Common myeloid progenitor, CD34-positive (primary cell): ENCODE results near the gene SCTR.

ENCODE experiments used
- CTCF ChIA-PET: fragments of 350-600 bp; sonication (Branson Sonifier 250); formaldehyde crosslinking; loops from one replicate; lab custom pipeline; 2021; ENCODE audit warnings: antibody characterized with exemption; lab: Charles Lee
- POLR2A ChIA-PET: fragments of 350-600 bp; sonication (Branson Sonifier 250); formaldehyde crosslinking; loops from one replicate; lab custom pipeline; 2021; ENCODE audit warnings: antibody characterized with exemption; lab: Charles Lee
- DNase-seq, 3 donors: peaks; one replicate each; pipeline versions ENCODE4 v3.0.0 to v3.0.0-alpha.2; 2013
- H3K27ac ChIP-seq, 2 experiments: 1 replicate in 1 of 2; 2 replicates in 1 of 2; pipeline ENCODE4 v1.7.0; 2013; ENCODE audit warnings: inconsistent platforms in 2 of 2, low read length in 2 of 2, mild to moderate bottlenecking in 2 of 2, low read depth in 1 of 2, moderate library complexity in 1 of 2; ENCODE audit not compliant: severe bottlenecking in 2 of 2, insufficient read depth in 1 of 2, poor library complexity in 1 of 2
- H3K27me3 ChIP-seq, 5 experiments: replicated peaks in 2 of 5; 1 replicate in 3 of 5; 2 replicates in 2 of 5; pipeline versions ENCODE4 v1.6.1 to v1.7.0; 2013; ENCODE audit warnings: low read length in 4 of 5, mild to moderate bottlenecking in 2 of 5, moderate library complexity in 2 of 5, inconsistent platforms in 1 of 5; ENCODE audit not compliant: insufficient read depth in 5 of 5, control insufficient read depth in 4 of 5
- H3K36me3 ChIP-seq, 4 experiments: 1 replicate in 2 of 4; 2 replicates in 2 of 4; pipeline versions ENCODE4 v1.6.1 to v1.7.0; 2013; ENCODE audit warnings: low read length in 3 of 4, control low read depth in 1 of 4, mild to moderate bottlenecking in 1 of 4; ENCODE audit not compliant: control insufficient read depth in 4 of 4, insufficient read depth in 4 of 4
- H3K4me1 ChIP-seq, 4 experiments: 1 replicate in 3 of 4; 2 replicates in 1 of 4; pipeline versions ENCODE4 v1.6.1 to v1.7.1; 2013; ENCODE audit warnings: low read length in 3 of 4, mild to moderate bottlenecking in 3 of 4, control low read depth in 1 of 4, inconsistent platforms in 1 of 4, moderate library complexity in 1 of 4; ENCODE audit not compliant: control insufficient read depth in 4 of 4, insufficient read depth in 4 of 4; ENCODE audit errors: control extremely low read depth in 1 of 4
- H3K4me3 ChIP-seq, 7 experiments: 1 replicate in 4 of 7; 2 replicates in 3 of 7; pipeline versions ENCODE4 v1.5.1 to v1.7.0; 2013; ENCODE audit warnings: mild to moderate bottlenecking in 7 of 7, low read length in 6 of 7, moderate library complexity in 6 of 7, inconsistent platforms in 2 of 7, low read depth in 2 of 7, control low read depth in 1 of 7; ENCODE audit not compliant: insufficient read depth in 4 of 7, control insufficient read depth in 1 of 7; ENCODE audit errors: extremely low read depth in 1 of 7
- H3K9me3 ChIP-seq, 5 experiments: 1 replicate in 4 of 5; 2 replicates in 1 of 5; pipeline versions ENCODE4 v1.6.1 to v1.7.1; 2013; ENCODE audit warnings: low read length in 4 of 5, mild to moderate bottlenecking in 2 of 5, inconsistent platforms in 1 of 5, low read depth in 1 of 5, moderate library complexity in 1 of 5; ENCODE audit not compliant: control insufficient read depth in 4 of 5, insufficient read depth in 2 of 5; ENCODE audit errors: control extremely low read depth in 1 of 5
- WGBS: methylation state at CpG from one replicate; pipeline ENCODE4 v1.1.5; 2013; ENCODE audit not compliant: insufficient coverage; 5-methylcytosine and 5-hydroxymethylcytosine counted together

Gene SCTR

GRCh38 chr2:119480718-119481142 is 43.6 kb downstream of the SCTR start:
- POLR2A ChIA-PET = no interaction called here
- CTCF ChIA-PET = interaction anchor here (0.6 to 2.7 kb wide), 6 partner anchors 9 to 260 kb away, joined by 3 to 8 read pairs (median 4); no protein-coding TSS in a partner anchor
- 97% methylated on average over 11 of the region's 11 CpGs for WGBS
- Histone ChIP-seq H3K4me3 (no peak overlapping the region), H3K27me3 (peaks cover 0 to 2% (median 0%) of the 10 kb centered on the region in 5 experiments), H3K4me1 (peaks cover 0 to 3% (median under 1%) of the 10 kb centered on the region in 4 experiments), H3K27ac (no peak overlapping the region), H3K36me3 (no peaks in the 10 kb centered on the region), H3K9me3 (no peaks in the 10 kb centered on the region)
- no peak for DNase-seq

DNA sequence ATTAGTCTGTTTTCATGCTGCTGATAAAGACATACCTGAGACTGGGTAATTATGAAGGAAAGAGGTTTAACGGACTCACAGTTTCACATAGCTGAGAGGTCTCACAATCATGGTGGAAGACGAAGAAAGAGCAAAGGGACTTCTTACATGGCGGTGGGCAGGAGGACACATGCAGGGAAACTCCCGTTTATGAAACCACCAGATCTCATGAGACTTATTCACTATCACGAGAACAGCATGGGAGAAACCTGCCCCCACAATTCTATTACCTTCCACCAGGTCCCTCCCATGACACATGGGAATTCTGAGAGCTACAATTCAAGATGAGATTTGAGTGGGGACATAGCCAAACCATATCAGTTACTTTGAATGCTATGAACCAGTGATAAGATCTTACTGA is 44.1 kb downstream of the SCTR start:
- 92% methylated on average over 5 of the region's 5 CpGs for WGBS
- no peak overlapping the region for H3K27ac ChIP-seq
- no peak overlapping the region for H3K4me3 ChIP-seq
- peaks cover 0 to 3% (median under 1%) of the 10 kb centered on the region in 4 experiments for H3K4me1 ChIP-seq
- H3K27me3 ChIP-seq = peaks cover 0 to 2% (median 0%) of the 10 kb centered on the region in 5 experiments
- DNase-seq = no peak
- POLR2A ChIA-PET = no interaction called here
- no peaks in the 10 kb centered on the region for H3K36me3 ChIP-seq
- CTCF ChIA-PET = interaction anchor here (0.8 to 2.7 kb wide), 5 partner anchors 10 to 260 kb away, joined by 3 to 8 read pairs (median 6); no protein-coding TSS in a partner anchor
- H3K9me3 ChIP-seq = no peaks in the 10 kb centered on the region

DNA sequence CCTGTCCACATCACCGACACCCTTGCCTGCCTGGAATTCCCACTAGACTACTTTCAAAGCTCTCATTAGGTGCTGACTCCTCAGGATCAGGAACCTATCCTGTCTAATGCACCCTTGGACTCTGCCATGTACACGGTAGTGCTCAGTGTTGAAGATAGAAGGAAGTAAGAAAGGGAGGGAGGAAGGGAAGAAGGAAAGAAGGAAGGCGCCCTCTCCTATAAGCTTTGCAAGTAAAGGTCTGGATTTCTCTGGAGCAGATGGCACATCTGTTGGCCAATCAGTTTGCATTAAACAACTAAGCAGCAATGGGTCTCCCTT is 45.3 kb downstream of the SCTR start:
- no peak for DNase-seq
- POLR2A ChIA-PET = no interaction called here
- CTCF ChIA-PET = interaction anchor here (1.7 to 2.0 kb wide), 3 partner anchors 10 to 73 kb away, joined by 6 to 8 read pairs (median 8); no protein-coding TSS in a partner anchor

GRCh38 chr2:119478188-119478977 is 45.9 kb downstream of the SCTR start:
- Histone ChIP-seq H3K27ac (no peak overlapping the region), H3K9me3 (no peaks in the 10 kb centered on the region), H3K4me1 (peaks cover 0 to 3% (median under 1%) of the 10 kb centered on the region in 4 experiments), H3K36me3 (no peaks in the 10 kb centered on the region), H3K4me3 (no peak overlapping the region), H3K27me3 (peaks cover 0 to 2% (median 0%) of the 10 kb centered on the region in 5 experiments)
- ChIA-PET POLR2A (no interaction called here), CTCF (interaction anchor here (0.8 to 2.1 kb wide), 4 partner anchors 8 to 72 kb away, joined by 3 to 8 read pairs (median 8); no protein-coding TSS in a partner anchor)
- no peak for DNase-seq
- 93% methylated on average over 10 of the region's 12 CpGs for WGBS

More for the DNA sequence above, 45.3 kb downstream of the SCTR start:
- H3K36me3 ChIP-seq = no peaks in the 10 kb centered on the region
- no peak overlapping the region for H3K27ac ChIP-seq
- 89% methylated on average over 3 of the region's 3 CpGs for WGBS
- peaks cover 0 to 3% (median under 1%) of the 10 kb centered on the region in 4 experiments for H3K4me1 ChIP-seq
- no peaks in the 10 kb centered on the region for H3K9me3 ChIP-seq
- peaks cover 0 to 2% (median 0%) of the 10 kb centered on the region in 5 experiments for H3K27me3 ChIP-seq
- H3K4me3 ChIP-seq = no peak overlapping the region

DNA sequence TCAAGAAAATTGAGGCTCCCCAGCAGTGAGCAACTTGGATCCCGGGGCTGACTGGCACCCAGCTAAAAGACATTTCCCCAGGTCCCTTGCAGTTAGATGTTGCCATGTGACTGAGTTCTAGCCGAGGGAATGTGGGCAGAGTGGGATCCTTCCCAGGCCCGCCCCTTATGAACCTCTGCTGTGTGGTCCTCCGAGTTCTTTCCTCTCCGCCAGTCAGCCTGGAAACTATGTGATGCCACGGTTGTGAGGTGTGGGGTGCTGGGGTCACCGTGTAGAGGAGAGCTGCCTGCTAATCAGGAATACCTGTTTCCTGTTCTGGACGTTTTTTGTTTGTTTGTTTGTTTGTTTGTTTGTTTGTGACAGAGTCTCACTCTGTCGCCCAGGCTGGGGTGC is 47.2 kb downstream of the SCTR start:
- no peak for DNase-seq
- Histone ChIP-seq H3K9me3 (no peaks in the 10 kb centered on the region), H3K27me3 (peaks cover 0 to 2% (median 0%) of the 10 kb centered on the region in 5 experiments), H3K4me1 (peaks cover 0 to 3% (median under 1%) of the 10 kb centered on the region in 4 experiments), H3K36me3 (no peaks in the 10 kb centered on the region), H3K27ac (no peak overlapping the region), H3K4me3 (no peak overlapping the region)
- WGBS = 83% methylated on average over 6 of the region's 9 CpGs
- POLR2A ChIA-PET = no interaction called here
- CTCF ChIA-PET = interaction anchor here (0.7 to 3.0 kb wide), 16 partner anchors 9 to 596 kb away, joined by 3 to 25 read pairs (median 5); no protein-coding TSS in a partner anchor

- 33% methylated on average over 20 of the region's 20 CpGs for WGBS
These were observed 47.8 kb downstream of the SCTR start for GRCh38 chr2:119476301-119477112.

More at GRCh38 chr2:119476301-119477112, 47.8 kb downstream of the SCTR start:
- H3K36me3 ChIP-seq = no peaks in the 10 kb centered on the region
- peak; percentile 28 to 54 (median 47) for DNase-seq
- no peak overlapping the region for H3K4me3 ChIP-seq
- H3K9me3 ChIP-seq = no peaks in the 10 kb centered on the region
- H3K27ac ChIP-seq = no peak overlapping the region
- H3K27me3 ChIP-seq = peaks cover 0 to 2% (median 0%) of the 10 kb centered on the region in 5 experiments
- peaks cover 0 to 3% (median under 1%) of the 10 kb centered on the region in 4 experiments for H3K4me1 ChIP-seq
- CTCF ChIA-PET = interaction anchor here (0.7 to 3.0 kb wide), 18 partner anchors 8 to 595 kb away, joined by 3 to 25 read pairs (median 5); no protein-coding TSS in a partner anchor
- POLR2A ChIA-PET = no interaction called here
